HEK293 (cell line): ENCODE measurements around the gene SHISA9.

ENCODE experiments used
- CTCF ChIP-seq: fragments of 450-650 bp; formaldehyde crosslinking; IDR thresholded peaks from 2 replicates; pipeline ENCODE4 v1.5.1; 2016; ENCODE audit warnings: missing biosample characterization, missing genetic modification characterization
- GLIS2 ChIP-seq: fragments of 450-650 bp; formaldehyde crosslinking; IDR thresholded peaks from 2 replicates; pipeline ENCODE4 v1.5.1; 2016; ENCODE audit warnings: missing biosample characterization, missing genetic modification characterization
- ZNF148 ChIP-seq: fragments of 450-650 bp; formaldehyde crosslinking; IDR thresholded peaks from 2 replicates; pipeline ENCODE4 v1.5.0; 2017; ENCODE audit warnings: missing biosample characterization, missing genetic modification characterization, borderline replicate concordance
- ZNF23 ChIP-seq: fragments of 450-650 bp; formaldehyde crosslinking; IDR thresholded peaks from 2 replicates; pipeline ENCODE4 v1.5.1; 2016; ENCODE audit warnings: missing biosample characterization, missing genetic modification characterization, borderline replicate concordance
- ZNF274 ChIP-seq, 2 experiments: fragments of 200-500 bp in 1 of 2; fragments of 450-650 bp in 1 of 2; sonication (Bioruptor generic) in 1 of 2; formaldehyde crosslinking in 1 of 2; IDR thresholded peaks; 2 replicates each; pipeline versions ENCODE4 v1.5.1 to v1.6.1; 2014 to 2016; ENCODE audit warnings: borderline replicate concordance in 1 of 2, inconsistent platforms in 1 of 2, low read length in 1 of 2, missing biosample characterization in 1 of 2, missing genetic modification characterization in 1 of 2
- ZNF423 ChIP-seq: fragments of 450-650 bp; formaldehyde crosslinking; IDR thresholded peaks from 2 replicates; pipeline ENCODE4 v1.5.1; 2016; ENCODE audit warnings: missing biosample characterization, missing genetic modification characterization
- ZNF610 ChIP-seq: fragments of 450-650 bp; formaldehyde crosslinking; IDR thresholded peaks from 2 replicates; pipeline ENCODE4 v1.5.1; 2016; ENCODE audit warnings: missing biosample characterization, missing genetic modification characterization, borderline replicate concordance
- ZNF704 ChIP-seq: fragments of 450-650 bp; formaldehyde crosslinking; IDR thresholded peaks from 2 replicates; pipeline ENCODE4 v1.5.1; 2016; ENCODE audit warnings: missing biosample characterization, missing genetic modification characterization

GRCh38 chr16:12900599-12901203 lies 697 bp upstream of the SHISA9 start:
- TF ChIP-seq ZNF274 (IDR thresholded peaks at IDR 0.05; ENCODE audit: low read length) (no peak), ZNF274 (tag by site-specific recombination; IDR thresholded peaks at IDR 0.05; ENCODE audit: borderline replicate concordance) (no peak), ZNF610 (no peak), ZNF704 (tag by site-specific recombination) (no peak), CTCF (tag by site-specific recombination) (no peak), ZNF23 (tag by site-specific recombination) (no peak), GLIS2 (tag by site-specific recombination) (no peak), ZNF423 (no peak), ZNF148 (tag by site-specific recombination) (no peak)
